NCI-H1436 treated with DMSO at 0.1 percent for 48 hours (cell line): ENCODE measurements around the gene TRABD2B.
"Not testable (repeated sequence)": the region's sequence is repeated elsewhere in the genome, so short reads cannot be mapped to it uniquely, and the experiment has no call there.

ENCODE experiments used
- DNase-seq: peaks from one replicate; lab custom pipeline; 2025; lab: John Stamatoyannopoulos, UW

TRABD2B gene

DNA sequence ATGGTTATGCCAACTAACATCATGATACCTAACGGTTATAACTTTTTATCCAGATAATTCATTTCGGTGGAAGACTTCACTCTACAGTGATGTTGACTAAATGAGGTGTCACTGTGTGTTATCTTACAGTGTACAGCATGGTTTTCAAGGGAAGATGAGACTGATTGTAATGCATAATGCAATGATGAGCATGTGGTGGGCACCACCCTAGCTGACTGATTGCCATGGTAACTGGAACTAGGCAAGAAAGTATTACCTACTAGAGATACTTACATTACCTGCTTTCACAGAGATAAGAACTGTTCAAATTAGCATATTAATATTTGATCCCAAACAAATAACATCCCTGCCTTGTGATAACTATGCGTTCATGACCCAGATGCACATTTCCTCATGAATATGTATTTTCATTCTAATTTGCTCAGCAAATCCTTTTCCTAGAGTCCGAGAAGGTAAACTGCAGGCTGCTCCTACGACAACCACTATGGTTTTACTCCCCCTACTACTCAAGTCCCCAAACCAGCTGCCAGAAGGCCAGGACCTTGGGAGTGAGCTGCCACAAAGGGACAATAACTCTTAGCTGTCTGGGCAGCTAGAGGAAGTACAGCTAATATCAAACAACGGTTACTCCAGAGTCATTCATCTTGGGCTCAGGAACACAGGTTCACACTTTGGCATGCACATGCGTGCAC, 29.2 kb downstream of the TRABD2B start:
- DNase-seq, result no peak

DNA sequence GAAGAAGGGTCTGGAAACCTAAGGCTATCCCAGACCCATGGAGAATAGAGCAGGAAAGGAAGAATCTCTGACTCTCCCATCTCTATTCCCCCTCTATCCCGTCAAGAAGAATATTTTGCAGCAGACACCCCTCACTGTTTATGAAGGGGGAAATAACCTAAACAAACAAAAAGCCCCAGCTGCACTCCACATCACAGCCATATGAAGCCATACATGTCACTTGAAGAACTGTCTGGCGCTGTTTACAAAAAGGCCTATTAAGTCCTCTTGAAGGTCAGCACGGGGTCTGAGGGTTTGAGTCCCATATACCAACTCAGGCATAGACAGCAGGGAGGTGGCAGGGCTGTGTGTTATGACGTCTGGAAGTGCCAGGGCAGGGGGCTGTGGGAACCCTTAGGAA, 31.4 kb downstream of the TRABD2B start:
- DNase-seq, result no peak

DNA sequence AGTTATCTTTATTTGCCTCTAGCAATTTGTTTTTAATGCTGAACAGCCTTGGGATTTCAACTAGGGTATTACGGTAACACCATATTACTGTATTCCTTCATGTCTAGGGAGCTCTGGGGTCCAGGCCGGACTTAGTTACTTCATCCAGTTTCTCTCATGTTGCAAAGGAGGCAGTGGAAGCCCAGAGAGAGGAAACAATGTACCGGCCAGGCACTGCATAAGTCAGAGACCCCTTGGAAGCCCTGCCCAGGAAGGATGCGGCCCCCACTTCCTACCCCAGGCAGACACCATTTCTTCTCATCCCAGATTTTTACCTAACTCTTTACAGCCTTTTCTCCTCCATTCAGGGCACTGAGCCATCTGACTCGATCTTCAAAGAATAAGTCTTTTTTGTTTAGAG, 32.5 kb downstream of the TRABD2B start:
- no peak for DNase-seq

DNA sequence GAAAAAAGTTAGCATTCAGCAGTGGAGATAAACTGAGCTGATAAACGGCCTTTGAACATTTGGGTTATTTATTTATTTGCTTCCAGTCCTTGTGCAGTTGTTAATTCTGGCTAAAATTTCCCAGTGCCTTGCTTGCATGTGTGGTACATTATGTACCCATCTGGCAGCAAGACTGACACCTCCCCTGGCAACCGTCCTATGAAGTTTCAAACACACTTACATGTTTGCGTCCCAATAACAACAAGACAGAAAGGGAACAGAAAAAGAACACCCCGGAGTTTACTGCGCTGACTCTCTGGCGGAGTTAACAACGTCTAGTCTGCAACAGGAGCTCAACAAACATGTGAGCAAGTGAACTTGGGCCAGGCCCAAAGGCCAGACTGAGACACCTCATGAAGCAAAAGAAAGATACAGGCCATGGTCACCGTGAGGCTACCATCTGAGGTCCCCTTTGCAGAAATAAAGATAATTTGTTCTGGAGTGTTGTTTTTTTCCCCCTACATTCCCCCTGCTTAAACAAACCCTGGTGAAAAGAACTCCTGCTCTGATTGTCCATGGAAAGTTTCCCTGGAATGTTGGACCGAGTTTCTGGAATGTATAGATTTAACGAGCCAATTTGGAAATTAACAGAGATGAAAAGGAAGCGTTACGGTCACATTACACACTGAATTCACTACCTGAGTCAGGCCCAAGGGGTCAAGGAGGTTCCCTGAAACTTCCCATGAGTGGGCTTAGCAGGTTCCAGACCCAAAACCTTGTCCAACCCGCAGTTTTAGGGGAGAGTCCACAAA, 33.4 kb downstream of the TRABD2B start:
- no peak for DNase-seq

DNA sequence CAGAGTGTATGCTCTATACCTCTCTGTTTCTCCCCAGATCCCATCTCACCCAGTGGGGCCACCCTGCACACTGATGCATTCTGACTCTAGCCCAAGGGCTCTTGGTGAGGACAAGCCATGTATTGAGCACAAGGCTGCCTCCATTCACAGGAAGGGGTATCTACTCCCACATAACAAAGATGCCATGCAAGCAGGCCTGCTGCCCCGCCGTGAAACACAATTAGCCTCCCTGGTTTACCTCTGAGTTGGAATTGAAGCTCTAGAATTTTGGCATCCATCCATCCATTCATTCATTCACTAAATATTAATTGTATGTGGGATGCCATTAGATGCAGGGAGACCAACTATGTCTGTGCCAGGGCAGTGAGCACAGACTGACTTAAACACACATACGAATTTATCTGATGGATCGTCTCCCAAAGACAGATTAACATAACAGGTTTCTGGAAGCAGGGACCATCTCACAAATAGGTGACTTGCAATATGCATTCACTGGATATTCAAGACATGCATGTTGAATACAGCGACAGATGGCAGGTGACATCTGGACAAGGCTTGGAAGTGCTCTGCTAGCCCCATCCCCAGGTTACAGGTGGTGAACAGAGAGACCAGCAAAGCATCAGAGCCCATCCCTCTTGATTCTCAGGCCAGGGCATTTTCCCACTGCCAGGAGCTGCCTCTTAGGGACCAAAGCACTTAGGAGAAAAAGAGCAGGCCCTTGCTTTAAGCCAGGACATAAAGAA, 34.3 kb downstream of the TRABD2B start:
- no peak for DNase-seq

DNA sequence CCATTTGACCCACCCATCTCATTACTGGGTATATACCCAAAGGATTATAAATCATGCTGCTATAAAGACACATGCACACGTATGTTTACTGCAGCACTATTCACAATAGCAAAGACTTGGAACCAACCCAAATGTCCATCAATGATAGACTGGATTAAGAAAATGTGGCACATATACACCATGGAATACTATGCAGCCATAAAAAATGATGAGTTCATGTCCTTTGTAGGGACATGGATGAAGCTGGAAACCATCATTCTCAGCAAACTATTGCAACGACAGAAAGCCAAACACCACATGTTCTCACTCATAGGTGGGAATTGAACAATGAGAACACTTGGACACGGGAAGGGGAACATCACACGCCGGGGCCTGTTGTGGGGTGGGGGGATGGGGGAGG, 35.4 kb downstream of the TRABD2B start:
- not testable (repeated sequence) for DNase-seq

DNA sequence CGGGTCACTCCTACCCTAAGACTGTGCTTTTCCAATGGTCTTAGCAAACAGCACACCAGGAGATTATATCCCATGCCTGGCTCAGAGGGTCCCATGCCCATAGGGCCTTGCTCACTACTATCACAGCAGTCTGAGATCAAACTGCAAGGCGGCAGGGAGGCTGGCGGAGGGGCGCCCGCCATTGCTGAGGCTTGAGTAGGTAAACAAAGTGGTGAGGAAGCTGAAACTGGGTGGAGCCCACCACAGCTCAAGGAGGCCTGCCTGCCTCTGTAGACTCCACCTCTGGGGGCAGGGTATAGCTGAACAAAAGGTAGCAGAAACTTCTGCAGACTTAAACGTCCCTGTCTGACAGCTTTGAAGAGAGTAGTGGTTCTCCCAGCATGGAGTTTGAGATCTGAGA, 40.7 kb downstream of the TRABD2B start:
- DNase-seq, result not testable (repeated sequence)

DNA sequence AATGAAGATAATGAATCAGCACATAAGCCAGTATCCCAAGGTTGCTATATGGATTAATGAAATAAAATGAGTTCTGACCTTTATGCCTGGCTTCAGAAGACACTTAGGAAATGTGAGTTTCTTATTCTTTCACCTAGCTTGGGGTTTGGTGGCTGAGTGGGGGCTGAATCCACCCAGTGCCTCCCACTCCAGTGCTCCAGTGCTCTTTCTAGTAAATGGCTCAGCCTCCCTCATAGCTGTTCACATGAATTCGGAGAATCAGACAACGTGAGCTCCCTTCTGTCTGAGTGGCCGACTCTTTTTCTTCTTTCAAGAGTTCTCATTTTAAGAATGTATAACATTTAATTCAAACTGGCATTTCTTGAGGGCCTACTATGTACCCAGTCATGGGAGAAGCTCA, 43.5 kb downstream of the TRABD2B start:
- no peak for DNase-seq

DNA sequence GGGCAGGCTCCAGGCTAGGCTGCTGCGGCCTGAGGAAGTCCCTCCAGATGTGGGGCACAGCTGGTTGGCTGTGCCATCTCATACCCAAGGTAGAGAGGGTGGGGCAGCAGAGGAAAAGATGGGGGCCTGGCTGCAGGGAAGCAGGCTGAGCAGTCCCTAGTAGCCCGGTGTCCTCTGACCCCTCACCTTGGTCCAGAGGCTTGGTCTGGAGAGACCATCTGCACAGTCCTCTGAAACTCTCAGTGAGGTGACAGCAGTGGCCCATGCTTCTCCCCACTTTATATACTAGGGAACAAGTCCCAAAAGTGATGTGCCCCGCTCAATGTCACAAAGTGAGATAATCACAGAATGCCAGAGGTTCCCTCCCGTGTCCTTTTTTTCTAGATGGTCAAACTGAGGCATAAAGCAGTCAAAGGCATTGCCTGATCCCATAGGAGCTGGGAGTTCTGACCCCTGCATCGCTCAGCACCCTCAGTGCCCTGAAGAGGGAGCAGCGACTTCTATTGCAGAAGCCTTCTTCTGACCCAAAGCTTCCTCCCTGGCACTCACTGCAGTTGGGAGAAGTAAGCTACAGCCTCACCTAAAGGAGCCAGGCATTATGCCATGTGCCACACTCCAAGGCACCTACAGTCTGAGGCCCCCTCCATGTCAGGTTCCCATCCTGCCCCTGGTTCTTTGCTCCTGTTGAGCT, 45.5 kb downstream of the TRABD2B start:
- no peak for DNase-seq

DNA sequence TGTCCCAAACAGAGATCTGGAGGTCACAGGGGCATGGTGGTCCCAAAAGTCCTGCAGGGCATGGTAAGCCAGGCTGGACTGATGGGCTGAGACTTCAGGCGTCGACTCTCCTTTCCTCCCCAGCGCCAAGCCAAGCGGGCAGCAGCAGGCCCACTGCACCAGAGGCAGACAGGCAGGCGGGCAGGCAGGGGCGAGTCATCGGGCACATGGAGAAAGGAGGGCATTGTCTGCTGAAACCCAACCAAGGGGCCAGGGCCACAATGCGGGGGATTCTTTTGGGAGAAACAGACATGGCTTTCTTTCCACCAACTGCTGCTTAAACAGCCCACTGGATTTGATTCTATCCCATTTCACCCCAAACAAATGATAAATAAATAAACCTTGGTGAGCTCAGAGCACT, 46.2 kb downstream of the TRABD2B start:
- DNase-seq, result no peak

DNA sequence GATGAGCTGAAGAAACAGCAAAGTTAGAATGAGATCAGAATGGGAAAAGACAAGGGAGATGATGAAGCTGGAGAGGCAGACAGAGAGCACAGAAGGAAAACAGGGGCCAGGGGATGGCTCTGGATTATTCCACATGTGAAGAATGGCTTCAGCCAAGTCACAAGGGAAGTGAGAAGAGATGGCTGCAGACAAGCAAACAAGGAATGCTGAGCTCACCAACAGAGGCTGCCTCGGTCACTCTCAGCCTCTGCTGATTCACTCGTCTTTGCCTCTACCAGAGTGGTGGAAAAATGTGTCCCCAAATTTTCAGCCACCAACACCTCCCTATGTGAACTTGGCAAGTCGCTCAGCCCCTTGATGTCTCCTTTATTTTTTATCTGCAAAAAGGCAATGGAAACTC, 46.7 kb downstream of the TRABD2B start:
- no peak for DNase-seq

DNA sequence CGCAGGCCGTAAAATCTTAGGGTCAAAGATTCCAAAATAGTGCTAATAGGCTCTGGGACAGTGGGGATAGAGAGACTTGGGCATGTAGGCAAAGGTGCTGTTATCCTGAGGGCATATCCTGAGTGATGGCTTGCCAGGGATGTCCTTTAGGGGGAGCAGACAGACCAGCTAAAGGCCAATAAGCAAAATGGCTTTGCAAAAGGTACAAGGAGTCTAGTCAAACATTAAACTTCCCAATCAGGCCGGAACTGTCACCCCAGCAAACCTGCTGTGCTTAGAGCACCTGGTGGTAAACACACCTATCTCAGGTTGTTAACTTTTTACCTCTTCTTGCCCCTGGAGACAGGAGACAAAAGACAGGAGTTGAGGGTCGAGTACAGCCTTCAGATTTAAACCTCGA, 49.1 kb downstream of the TRABD2B start:
- no peak for DNase-seq

DNA sequence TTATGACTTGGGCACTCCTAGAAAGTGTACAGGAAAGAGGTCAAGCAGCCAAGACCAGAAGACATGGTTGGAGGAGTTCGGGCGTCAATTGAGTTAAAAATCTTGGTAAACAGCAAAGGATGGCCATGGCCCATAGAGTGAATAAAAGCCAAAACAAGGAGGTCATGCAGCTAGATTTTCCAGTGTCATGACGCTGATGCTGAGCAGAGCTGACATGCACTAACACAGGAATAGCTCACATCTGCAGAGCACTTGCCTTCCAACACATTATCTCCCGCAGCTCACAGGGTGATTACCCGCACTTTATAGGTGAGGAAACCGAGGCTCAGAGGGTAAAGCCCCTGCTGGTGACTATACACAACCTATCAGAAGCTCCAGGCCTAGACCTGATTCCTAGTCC, 49.7 kb downstream of the TRABD2B start:
- no peak for DNase-seq

DNA sequence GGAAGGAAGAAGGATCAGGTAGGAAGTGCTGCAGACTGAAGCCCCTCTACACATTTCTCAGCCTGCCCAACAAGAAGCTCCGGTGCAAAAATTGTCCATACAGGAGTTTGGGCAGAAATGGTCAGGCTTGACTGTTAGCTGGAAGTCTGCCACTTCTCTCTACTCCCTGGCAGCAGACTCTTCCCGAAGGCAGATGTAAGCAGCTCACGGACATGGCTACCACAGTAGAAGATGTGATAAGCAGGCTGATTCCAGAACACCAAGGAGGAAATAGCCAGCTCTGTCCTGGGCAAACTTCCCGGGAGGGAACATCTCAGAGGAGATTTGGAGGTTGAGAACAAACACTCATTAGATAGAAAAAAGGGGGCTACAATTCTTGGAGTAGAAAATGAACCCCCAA, 52.6 kb downstream of the TRABD2B start:
- DNase-seq, result no peak

DNA sequence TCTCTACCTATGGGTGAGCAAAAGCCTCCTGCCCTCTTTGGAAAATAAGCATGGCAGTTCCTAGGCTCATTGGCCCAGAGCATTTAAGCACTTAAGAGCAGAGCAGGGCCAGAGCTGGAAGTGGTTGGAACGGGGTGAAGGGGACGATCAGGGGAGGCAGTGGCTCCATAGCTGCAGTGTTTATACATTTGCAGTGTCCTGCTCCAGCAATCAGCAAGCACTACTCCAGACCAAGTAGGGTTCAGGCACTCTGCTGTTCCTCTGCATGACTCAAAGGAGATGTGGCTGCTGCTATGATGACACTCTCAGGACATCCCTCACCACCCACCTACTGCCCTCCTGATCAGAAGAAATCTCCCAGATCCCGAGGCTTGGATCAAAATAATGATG, 55.0 kb downstream of the TRABD2B start:
- no peak for DNase-seq

DNA sequence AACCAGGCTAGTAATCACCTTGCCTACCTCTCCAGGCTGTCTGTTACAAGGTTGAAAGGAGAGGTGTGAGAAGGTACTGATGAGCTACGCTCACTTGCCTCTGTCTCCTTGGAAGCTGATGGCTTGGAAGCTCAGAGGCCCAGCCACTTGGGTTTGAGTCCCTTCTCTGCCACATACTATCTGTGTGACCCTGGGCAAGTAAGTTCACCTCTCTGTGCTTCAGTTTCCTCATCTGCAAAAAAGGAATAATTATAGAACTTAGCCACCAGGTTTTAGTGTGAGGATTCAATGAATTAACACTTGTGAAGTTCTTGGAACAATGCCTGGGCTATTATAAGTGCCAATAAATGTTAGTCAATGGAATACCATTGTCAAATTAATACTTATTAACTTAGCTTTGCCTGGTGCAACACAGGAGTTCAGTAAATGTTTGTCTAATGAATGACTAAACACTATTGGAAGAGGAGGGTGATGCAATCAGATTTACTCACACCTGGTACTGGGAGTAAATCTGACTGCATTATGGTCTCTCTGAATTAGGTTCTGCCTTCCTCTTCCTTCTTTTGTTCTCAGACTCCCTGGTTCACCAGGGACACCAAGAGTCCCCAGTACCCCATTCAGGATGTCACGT, 55.5 kb downstream of the TRABD2B start:
- no peak for DNase-seq

DNA sequence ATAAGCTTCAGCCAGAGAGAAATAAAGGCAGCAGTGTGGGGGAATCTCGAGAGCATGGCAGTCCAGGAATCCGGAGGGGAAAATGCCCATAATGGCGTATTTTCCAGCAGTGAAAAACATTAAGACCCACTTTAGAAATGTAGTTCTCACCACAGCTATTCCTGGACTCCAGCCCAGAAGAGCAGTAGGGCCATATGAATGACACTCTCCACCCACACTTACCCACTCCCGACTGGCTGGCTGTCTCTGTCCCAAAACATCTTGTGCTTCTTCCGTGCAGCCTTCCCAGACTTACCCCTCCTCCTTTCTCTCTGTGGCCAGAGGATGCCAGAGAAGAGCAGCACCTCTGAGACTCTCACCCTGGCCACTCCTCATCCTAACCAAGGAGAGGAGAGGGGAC, 56.4 kb downstream of the TRABD2B start:
- no peak for DNase-seq

DNA sequence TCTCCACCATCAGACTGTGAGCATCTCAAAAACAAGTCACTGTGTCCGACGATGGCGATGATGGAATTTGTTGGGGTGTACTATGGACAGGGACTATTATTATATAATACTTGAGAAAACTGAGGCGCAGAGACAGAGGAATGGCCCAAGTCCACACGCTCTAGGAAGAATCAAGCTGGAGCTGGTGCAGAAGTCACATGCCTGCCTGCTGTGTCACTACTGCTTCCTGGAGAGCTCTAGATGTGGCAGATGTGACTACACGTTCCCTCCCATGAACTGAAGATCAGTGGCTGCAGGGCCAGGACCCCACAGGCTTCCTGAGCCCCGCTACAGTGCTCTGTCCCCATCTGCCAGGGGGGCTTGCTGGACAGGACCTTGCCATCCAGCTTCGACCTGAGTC, 56.9 kb downstream of the TRABD2B start:
- no peak for DNase-seq

DNA sequence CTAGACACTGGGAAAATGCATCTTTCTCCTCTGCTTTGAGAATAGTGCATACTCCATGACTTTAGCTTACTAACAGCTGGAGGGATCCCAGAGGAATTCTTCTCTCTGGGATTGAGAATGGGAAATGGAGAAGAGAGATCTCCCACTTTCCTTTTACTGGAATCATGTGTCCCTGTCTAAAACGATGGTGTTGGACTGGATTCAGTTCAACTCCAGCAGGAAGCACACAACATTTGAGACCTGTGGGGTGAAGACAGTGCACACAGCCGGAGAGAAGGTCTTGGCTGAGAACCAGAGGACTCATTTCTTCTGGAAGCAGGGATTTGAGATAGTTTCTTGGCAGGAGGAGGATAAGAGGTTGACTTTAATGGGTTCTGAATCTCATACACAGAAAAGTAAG, 58.7 kb downstream of the TRABD2B start:
- DNase-seq, result no peak

DNA sequence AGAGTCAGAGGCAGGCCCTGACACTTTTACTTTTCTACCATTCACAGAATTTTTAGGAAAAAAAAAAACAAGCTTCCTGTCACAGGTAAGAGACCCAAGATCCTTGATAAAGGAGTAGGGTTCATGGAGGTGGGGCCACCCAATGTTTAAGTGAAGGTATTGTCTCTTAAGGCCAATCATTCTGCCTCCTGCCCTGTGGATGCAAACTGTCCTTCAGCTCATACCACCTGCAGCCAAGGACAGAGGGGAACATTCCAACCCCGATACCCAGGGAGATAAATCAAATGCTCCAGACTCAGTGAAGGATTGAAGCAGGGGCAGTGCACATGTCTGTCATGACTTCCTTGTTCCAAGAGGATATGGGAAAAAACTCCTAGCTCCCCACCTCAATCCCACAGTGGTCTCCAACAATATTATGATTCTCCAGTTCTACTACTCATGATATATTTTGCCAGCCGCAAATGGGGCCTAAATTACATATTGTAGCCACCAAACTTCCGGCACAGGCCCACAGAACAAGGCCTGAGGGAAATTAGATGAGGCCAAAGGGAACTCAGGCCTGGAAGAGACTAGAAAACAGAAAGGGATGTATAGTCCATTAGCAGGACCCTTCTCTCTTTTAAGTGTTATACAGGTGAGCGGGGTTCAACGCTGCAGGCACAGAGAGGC, 59.5 kb downstream of the TRABD2B start:
- DNase-seq, result no peak

DNA sequence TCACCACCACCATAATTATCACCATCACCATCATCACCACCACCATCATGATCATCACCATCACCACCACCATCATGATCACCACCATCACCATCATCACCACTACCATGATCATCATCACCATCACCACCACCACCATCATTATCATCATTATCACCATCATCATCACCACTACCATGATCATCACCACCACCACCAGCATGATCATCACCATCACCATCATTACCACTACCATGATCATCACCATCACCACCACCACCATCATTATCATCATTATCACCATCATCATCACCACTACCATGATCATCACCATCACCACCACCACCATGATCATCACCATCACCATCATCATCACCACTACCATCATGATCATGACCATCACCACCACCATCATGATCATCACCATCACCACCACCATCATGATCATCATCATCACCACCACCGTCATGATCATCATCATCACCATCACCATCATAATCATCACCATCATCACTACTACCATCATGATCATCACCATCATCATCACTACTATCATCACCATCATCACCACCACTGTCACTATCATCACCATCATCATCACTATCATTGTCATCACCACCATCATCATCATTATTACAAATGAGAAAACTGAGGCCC, 60.2 kb downstream of the TRABD2B start:
- no peak for DNase-seq
